Stomach (tissue), 4 donors: ENCODE measurements around the gene EHD4.

Experiments used
- EP300 ChIP-seq: sonication (generic); formaldehyde crosslinking; IDR thresholded peaks from one replicate; pipeline ENCODE4 v1.6.1; 2017; ENCODE audit warnings: antibody characterized with exemption
- POLR2A ChIP-seq, 4 donors: fragments of 450-650 bp; IDR thresholded peaks; one replicate each; pipeline ENCODE4 v1.6.1; 2016; ENCODE audit warnings: antibody characterized with exemption in 4 of 4, control low read depth in 2 of 4, mild to moderate bottlenecking in 1 of 4, moderate library complexity in 1 of 4
- POLR2AphosphoS5 ChIP-seq, 3 donors: sonication (generic); formaldehyde crosslinking; IDR thresholded peaks; one replicate each; pipeline ENCODE4 v1.6.1; 2016; ENCODE audit warnings: antibody characterized with exemption in 3 of 3
- TF ChIP-seq, protein P1 (sequence below), 7 experiments: fragments of 450-650 bp in 4 of 7; fragments of 200-600 bp in 3 of 7; sonication (generic) in 3 of 7; IDR thresholded peaks; one replicate each; pipeline ENCODE4 v1.5.1; 2016 to 2019; ENCODE audit warnings: antibody characterized with exemption in 7 of 7, control low read depth in 2 of 7, mild to moderate bottlenecking in 1 of 7

- no peak for TF ChIP-seq POLR2A (IDR thresholded peaks at IDR 0.05)
- TF ChIP-seq, protein P1, sequence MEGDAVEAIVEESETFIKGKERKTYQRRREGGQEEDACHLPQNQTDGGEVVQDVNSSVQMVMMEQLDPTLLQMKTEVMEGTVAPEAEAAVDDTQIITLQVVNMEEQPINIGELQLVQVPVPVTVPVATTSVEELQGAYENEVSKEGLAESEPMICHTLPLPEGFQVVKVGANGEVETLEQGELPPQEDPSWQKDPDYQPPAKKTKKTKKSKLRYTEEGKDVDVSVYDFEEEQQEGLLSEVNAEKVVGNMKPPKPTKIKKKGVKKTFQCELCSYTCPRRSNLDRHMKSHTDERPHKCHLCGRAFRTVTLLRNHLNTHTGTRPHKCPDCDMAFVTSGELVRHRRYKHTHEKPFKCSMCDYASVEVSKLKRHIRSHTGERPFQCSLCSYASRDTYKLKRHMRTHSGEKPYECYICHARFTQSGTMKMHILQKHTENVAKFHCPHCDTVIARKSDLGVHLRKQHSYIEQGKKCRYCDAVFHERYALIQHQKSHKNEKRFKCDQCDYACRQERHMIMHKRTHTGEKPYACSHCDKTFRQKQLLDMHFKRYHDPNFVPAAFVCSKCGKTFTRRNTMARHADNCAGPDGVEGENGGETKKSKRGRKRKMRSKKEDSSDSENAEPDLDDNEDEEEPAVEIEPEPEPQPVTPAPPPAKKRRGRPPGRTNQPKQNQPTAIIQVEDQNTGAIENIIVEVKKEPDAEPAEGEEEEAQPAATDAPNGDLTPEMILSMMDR (IDR thresholded peaks at IDR 0.05) = no peak
- no peak for TF ChIP-seq EP300
- TF ChIP-seq POLR2AphosphoS5 (IDR thresholded peaks at IDR 0.05) = no peak
Observed at GRCh38 chr15:41983221-41983620, 10.9 kb upstream of the EHD4 start.
